H1 (cell line): Measurements from ENCODE around the gene RADIL. TPM values are rescaled to one million over a fixed set of nuclear protein-coding genes. Genes with fewer than 3 reads are reported as not detected.

Experiments
- CEBPB ChIP-seq: IDR thresholded peaks from 2 replicates; pipeline ENCODE4 v1.6.1; 2012; ENCODE audit warnings: low read depth, low read length
- CHD1 ChIP-seq: IDR thresholded peaks from 2 replicates; pipeline ENCODE4 v1.6.1; 2012; ENCODE audit warnings: low read depth, low read length, improper control_type of control experiment
- GTF2F1 ChIP-seq: IDR thresholded peaks from 2 replicates; pipeline ENCODE4 v1.6.1; 2012; ENCODE audit warnings: low read depth, low read length, improper control_type of control experiment, borderline replicate concordance
- KDM1A ChIP-seq: fragments of 200-600, 300-600 bp; sonication (generic); IDR thresholded peaks from 2 replicates; pipeline ENCODE4 v1.7.1; 2016; ENCODE audit warnings: mild to moderate bottlenecking, low read length, borderline replicate concordance
- polyA plus RNA-seq, 7 experiments: library from polyadenylated mRNA; depleted of rRNA in 3 of 7; stranded (reverse) in 5 of 7; unstranded in 2 of 7; fragments of >200 nt in 5 of 7; fragments of 200-250 nt in 2 of 7; gene quantifications; 1 replicate in 5 of 7; 2 replicates in 1 of 7; 4 replicates in 1 of 7; pipeline versions ENCODE4 v1.2.1 to v1.2.3, GENCODE V29; 2011 to 2013; ENCODE audit warnings: missing spikeins in 2 of 7, mixed read lengths in 2 of 7
- total RNA-seq: library from RNA; stranded (reverse); fragmentation: NEBNext Ultra II Directional; extraction: Animal tissue kit (Norgen Biotek cat#: 25700); gene quantifications from 2 replicates; pipeline ENCODE4 v1.2.1, GENCODE V29; 2021
- TF ChIP-seq, protein P1 (sequence below), 3 experiments: IDR thresholded peaks; 1 replicate in 2 of 3; 2 replicates in 1 of 3; pipeline versions ENCODE4 v1.5.1 to v1.6.1; 2011; ENCODE audit warnings: low read length in 3 of 3, mild to moderate bottlenecking in 3 of 3, inconsistent platforms in 2 of 3, low read depth in 1 of 3, moderate library complexity in 1 of 3; ENCODE audit not compliant: insufficient read depth in 1 of 3; ENCODE audit errors: control extremely low read depth in 1 of 3

RADIL gene
- total and polyA plus RNA-seq, 2 of the 8 experiments (the other 6 are each of a cell fraction or from before 2014, with no cell fraction given): 5.0 to 5.4 TPM

DNA sequence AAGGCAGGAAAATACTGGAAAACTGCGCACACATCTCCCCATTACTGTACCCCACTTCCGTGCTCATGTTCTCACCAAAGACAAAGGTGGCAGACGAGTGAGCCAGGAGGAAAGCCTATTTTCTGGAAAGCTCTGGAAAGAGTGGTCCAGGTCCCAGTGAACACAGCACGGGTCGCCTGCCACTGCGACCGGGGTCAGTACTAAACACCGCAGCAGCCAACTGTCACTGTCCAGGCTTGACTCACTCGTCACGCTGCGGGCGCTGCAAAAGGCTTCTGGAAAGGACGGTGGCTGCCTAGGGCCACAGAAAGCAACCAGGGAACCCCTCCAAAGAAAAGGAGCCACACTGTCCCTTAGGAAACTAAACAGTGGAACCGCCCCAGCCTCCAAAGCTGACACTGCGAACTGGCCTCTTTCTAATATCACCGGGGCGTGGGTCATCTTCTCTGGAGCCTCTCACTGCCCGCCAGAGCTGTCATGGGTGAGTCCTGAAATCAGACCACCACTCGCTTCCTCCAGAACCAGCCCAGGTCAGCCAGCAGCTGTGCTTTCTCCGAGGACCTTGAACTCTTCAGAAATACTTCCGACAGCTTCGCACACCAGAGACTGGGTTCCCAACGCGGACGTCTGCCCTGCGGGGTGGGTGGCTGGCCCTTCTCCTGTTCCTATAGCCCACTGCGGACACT is 4.0 kb downstream of the RADIL start (continued):
- TF ChIP-seq, protein P1, sequence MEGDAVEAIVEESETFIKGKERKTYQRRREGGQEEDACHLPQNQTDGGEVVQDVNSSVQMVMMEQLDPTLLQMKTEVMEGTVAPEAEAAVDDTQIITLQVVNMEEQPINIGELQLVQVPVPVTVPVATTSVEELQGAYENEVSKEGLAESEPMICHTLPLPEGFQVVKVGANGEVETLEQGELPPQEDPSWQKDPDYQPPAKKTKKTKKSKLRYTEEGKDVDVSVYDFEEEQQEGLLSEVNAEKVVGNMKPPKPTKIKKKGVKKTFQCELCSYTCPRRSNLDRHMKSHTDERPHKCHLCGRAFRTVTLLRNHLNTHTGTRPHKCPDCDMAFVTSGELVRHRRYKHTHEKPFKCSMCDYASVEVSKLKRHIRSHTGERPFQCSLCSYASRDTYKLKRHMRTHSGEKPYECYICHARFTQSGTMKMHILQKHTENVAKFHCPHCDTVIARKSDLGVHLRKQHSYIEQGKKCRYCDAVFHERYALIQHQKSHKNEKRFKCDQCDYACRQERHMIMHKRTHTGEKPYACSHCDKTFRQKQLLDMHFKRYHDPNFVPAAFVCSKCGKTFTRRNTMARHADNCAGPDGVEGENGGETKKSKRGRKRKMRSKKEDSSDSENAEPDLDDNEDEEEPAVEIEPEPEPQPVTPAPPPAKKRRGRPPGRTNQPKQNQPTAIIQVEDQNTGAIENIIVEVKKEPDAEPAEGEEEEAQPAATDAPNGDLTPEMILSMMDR (IDR thresholded peaks at IDR 0.05; ENCODE audit: control extremely low read depth in 1 of 3, insufficient read depth in 1 of 3, low read depth in 1 of 3, low read length in 3 of 3): no peak
- TF ChIP-seq KDM1A (no peak), GTF2F1 (no peak), CEBPB (no peak), CHD1 (no peak)
